ENCODE data around the gene FDCSP. TPM values are rescaled to one million over a fixed set of nuclear protein-coding genes. Genes with fewer than 3 reads are reported as not detected.

FDCSP gene
- total RNA-seq, 1 experiment from 2014 or later, result not detected

DNA sequence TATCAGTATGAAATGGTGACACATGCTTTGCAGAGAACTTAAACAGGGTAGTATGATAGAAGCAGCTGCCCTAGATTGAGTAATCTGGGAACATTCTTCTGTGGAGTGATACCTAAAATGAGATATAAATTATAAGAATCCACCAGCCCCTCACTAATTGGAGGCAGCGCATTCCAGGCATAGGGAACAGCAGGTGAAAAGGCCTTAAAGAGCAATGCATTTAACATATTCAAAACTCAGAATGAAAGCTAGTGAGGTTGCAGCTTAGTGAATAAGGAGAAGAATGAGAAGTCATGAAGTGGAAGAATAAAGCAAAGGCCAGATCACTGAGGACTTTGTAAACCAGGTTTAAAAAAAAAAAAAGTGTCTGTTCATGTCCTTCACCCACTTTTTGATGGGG is 35.3 kb upstream of the FDCSP start:
- H3K79me2 ChIP-seq (ENCODE audit: insufficient read depth, low read length), result no peaks in the 10 kb centered on the region
- no peak overlapping the region for H2BK5ac ChIP-seq (ENCODE audit: insufficient read length, low read length)
- H3K14ac ChIP-seq (ENCODE audit: insufficient read depth, low read length), result no peak overlapping the region
- no peaks in the 10 kb centered on the region for H3K9me3 ChIP-seq (ENCODE audit: control insufficient read depth, low read depth, low read length)
- H3K79me1 ChIP-seq (ENCODE audit: insufficient read depth, low read depth, low read length, poor library complexity, severe bottlenecking), result no peaks in the 10 kb centered on the region
- no peak overlapping the region for H2BK20ac ChIP-seq (ENCODE audit: low read depth, low read length, poor library complexity, severe bottlenecking)
- H2BK12ac ChIP-seq (ENCODE audit: insufficient read length, low read depth, low read length), result no peak overlapping the region
- H4K8ac ChIP-seq (replicated peaks; ENCODE audit: insufficient read length, low read depth, low read length), result no peak overlapping the region
- Mint-ChIP-seq H3K27ac (no peak overlapping the region), H3K4me3 (no peak overlapping the region), H3K4me1 (peaks cover 0 to 5% of the 10 kb centered on the region in 2 experiments; a peak in 1 of 4 replicates), H3K36me3 (ENCODE audit: insufficient read depth in 1 of 3, low read depth in 3 of 3) (peaks cover 0 to 4% (median 0%) of the 10 kb centered on the region in 3 experiments; a peak in 1 of 7 replicates), H3K27me3 (ENCODE audit: low read depth) (no peaks in the 10 kb centered on the region), H3K9me3 (no peaks in the 10 kb centered on the region)
- no peak overlapping the region for H3K56ac ChIP-seq (ENCODE audit: insufficient read length, low read depth, low read length)
- no peak overlapping the region for H3K9ac ChIP-seq (ENCODE audit: extremely low read depth, insufficient read length, low read length)
- no peak overlapping the region for H2BK15ac ChIP-seq (ENCODE audit: low read depth, low read length)
- H2AK5ac ChIP-seq (ENCODE audit: insufficient read length, low read length), result no peak overlapping the region
- no peak overlapping the region for H3K27ac ChIP-seq (ENCODE audit: insufficient read length, low read depth, low read length)
- no peak for DNase-seq
- H4K5ac ChIP-seq (ENCODE audit: insufficient read length, low read depth, low read length), result no peak overlapping the region
- no CpG with 5 or more reads among the region's 1 CpG for WGBS (ENCODE audit: extremely low coverage, insufficient read length, low lambda C conversion rate)
- no peak overlapping the region for H3K23ac ChIP-seq (ENCODE audit: insufficient read length, low read depth, low read length)
- H2BK120ac ChIP-seq (ENCODE audit: low read depth, low read length, poor library complexity, severe bottlenecking), result no peak overlapping the region
- H4K91ac ChIP-seq (ENCODE audit: insufficient read length, low read depth, low read length), result no peak overlapping the region
- H3T11ph ChIP-seq (ENCODE audit: low read length), result no peak overlapping the region
- no peaks in the 10 kb centered on the region for H3K23me2 ChIP-seq (ENCODE audit: insufficient read length, low read depth, low read length, poor library complexity, severe bottlenecking)
- no peaks in the 10 kb centered on the region for H3K27me3 ChIP-seq (ENCODE audit: insufficient read depth, low read length)
- H3K18ac ChIP-seq (ENCODE audit: insufficient read length, low read depth, low read length), result no peak overlapping the region
- H3K4me1 ChIP-seq (ENCODE audit: insufficient read depth, low read length), result no peaks in the 10 kb centered on the region
- TF ChIP-seq, protein P1, sequence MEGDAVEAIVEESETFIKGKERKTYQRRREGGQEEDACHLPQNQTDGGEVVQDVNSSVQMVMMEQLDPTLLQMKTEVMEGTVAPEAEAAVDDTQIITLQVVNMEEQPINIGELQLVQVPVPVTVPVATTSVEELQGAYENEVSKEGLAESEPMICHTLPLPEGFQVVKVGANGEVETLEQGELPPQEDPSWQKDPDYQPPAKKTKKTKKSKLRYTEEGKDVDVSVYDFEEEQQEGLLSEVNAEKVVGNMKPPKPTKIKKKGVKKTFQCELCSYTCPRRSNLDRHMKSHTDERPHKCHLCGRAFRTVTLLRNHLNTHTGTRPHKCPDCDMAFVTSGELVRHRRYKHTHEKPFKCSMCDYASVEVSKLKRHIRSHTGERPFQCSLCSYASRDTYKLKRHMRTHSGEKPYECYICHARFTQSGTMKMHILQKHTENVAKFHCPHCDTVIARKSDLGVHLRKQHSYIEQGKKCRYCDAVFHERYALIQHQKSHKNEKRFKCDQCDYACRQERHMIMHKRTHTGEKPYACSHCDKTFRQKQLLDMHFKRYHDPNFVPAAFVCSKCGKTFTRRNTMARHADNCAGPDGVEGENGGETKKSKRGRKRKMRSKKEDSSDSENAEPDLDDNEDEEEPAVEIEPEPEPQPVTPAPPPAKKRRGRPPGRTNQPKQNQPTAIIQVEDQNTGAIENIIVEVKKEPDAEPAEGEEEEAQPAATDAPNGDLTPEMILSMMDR (conservative IDR thresholded peaks at IDR 0.05), result no peak
- H3K4me2 ChIP-seq (ENCODE audit: insufficient read depth, insufficient read length, low read length), result no peak overlapping the region
- no peak overlapping the region for H3K4ac ChIP-seq (ENCODE audit: low read depth, low read length)
- no peak overlapping the region for H2AFZ ChIP-seq (ENCODE audit: low read length)
- no peaks in the 10 kb centered on the region for H4K20me1 ChIP-seq (ENCODE audit: control insufficient read depth, insufficient read depth, insufficient read length)

Data from H9 (cell line).